Measurements from ENCODE around the gene RAP1B. TPM values are rescaled to one million over a fixed set of nuclear protein-coding genes. Genes with fewer than 3 reads are reported as not detected.
A peak's percentile ranks its signal among the peaks of the same experiment; 100 is the strongest.

The RAP1B gene
- total and polyA plus RNA-seq, 2 of the 4 experiments (the other 2 are of a cell fraction): 159 to 200 TPM

DNA sequence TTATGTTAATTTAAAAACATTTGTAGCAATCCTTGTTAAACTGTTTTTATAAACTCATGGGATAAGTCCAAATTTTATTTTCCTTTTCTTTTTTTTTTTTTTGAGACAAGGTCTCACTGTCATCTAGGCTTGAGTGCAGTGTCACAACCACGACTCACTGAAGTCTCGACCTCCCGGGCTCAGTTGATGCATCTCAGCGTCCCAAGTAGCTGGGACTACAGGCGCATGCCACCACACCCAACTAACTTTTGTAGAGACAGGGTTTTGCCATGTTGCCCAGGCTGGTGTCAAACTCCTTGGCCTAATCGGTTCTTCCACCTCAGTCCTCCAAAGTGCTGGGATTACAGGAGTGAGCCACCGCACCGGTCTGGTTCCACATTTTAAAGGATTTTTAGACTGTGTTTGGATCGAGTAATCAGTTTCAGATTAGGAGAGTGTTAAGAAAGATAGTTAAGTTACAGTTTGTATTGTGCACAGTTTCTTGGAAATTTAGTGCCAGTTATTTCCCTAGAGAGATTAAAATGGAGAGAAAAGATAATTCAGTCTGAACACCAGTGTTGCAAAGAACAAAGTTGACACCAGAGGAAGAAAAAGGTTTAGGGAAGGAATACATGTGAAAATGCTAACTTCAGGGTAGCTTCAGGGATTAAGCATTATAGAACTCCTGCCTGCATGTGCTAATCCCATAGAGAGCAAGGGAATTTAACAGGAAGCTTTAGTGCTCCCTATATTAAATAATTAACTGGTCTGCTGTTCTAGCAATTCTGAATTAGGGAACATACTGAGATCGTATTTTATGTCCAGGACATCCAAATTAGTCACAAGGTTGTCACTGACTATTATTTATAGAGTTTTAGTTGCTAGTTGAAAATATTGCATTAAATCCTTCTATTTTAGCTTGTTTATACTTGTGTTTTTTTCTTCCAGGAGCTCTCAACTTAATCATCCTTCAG lies 10.1 kb downstream of the RAP1B start:
- H3K4me1 ChIP-seq (ENCODE audit: control insufficient read depth, insufficient read depth, low read length): peaks cover 20% of the 10 kb centered on the region
- no peak for ATAC-seq (ENCODE audit: low read depth)
- no TSS peak for BruUV-seq (replicated peaks)
- H3K9ac ChIP-seq (ENCODE audit: low read depth, low read length): no peak overlapping the region
- no peaks in the 10 kb centered on the region for H3K9me3 ChIP-seq (ENCODE audit: control insufficient read depth, insufficient read depth, low read length)
- no peak overlapping the region for H2BK20ac ChIP-seq (ENCODE audit: low read depth, low read length)
- H3K79me1 ChIP-seq (ENCODE audit: low read depth in 1 of 2, low read length in 2 of 2): peaks cover 0 to 37% of the 10 kb centered on the region in 2 experiments; a peak in 2 of 4 replicates
- H3K23ac ChIP-seq (ENCODE audit: low read depth, low read length): no peak overlapping the region
- no peak for DNase-seq
- H3K4me3 ChIP-seq (ENCODE audit: insufficient read depth, low read depth, low read length): no peak overlapping the region
- intact Hi-C loops (cut with micrococcal nuclease) (no loop called here), dilution Hi-C loops (cut with HindIII; ENCODE audit: low sequenced_read_pairs, unreplicated experiment) (no loop called here), in situ Hi-C loops (cut with MboI; ENCODE audit: low sequenced_read_pairs) (no loop called here)
- H2BK15ac ChIP-seq (ENCODE audit: low read depth, low read length): no peak overlapping the region
- H2BK120ac ChIP-seq (ENCODE audit: low read depth, low read length): no peak overlapping the region
- peaks cover 13% of the 10 kb centered on the region for H3K9me1 ChIP-seq (ENCODE audit: insufficient read depth, low read length)
- no peak overlapping the region for H2BK5ac ChIP-seq (ENCODE audit: low read depth, low read length, poor library complexity, severe bottlenecking)
- H3K4me2 ChIP-seq (ENCODE audit: low read depth, low read length): peak overlapping the region; percentile 29; the same call in 1 of the 2 replicates
- ChIA-PET CTCF (interaction anchor here (0.8 to 1.6 kb wide), 2 partner anchors 9 to 30 kb away, joined by 3 read pairs; no protein-coding TSS in a partner anchor), POLR2A (ENCODE audit: unreplicated experiment) (interaction anchor here (0.6 to 1.1 kb wide), 3 partner anchors 11 to 195 kb away, joined by 3 to 4 read pairs (median 3); no protein-coding TSS in a partner anchor)
- H3K4ac ChIP-seq (ENCODE audit: low read depth, low read length): no peak overlapping the region
- no peak overlapping the region for H3K18ac ChIP-seq (ENCODE audit: low read depth, low read length)
- no peak overlapping the region for H4K8ac ChIP-seq (ENCODE audit: low read depth in 2 of 2, low read length in 2 of 2)
- H3K14ac ChIP-seq (replicated peaks; ENCODE audit: low read depth, low read length): no peak overlapping the region; the same call in 1 of the 2 replicates
- H2AFZ ChIP-seq (replicated peaks; ENCODE audit: low read length, poor library complexity): no peak overlapping the region
- H2AK9ac ChIP-seq (replicated peaks; ENCODE audit: low read depth, low read length, poor library complexity): no peak overlapping the region
- no peak overlapping the region for H4K5ac ChIP-seq (ENCODE audit: low read depth, low read length)
- H3K27ac ChIP-seq (ENCODE audit: insufficient read depth, low read length): no peak overlapping the region
- no peaks in the 10 kb centered on the region for H3K27me3 ChIP-seq (ENCODE audit: control insufficient read depth, insufficient read depth, low read length)
- H3K36me3 ChIP-seq (ENCODE audit: control insufficient read depth, insufficient read depth, low read length): 0 out of 2 replicates have a peak, but pooled peaks cover 2% of the 10 kb centered on the region
- H2AK5ac ChIP-seq (ENCODE audit: low read depth, low read length): no peak overlapping the region
- WGBS, 2 experiments (ENCODE audit: extremely low coverage in 2 of 2, insufficient read length in 1 of 2): 90% methylated on average over 2 of the region's 10 CpGs; no CpG with 5 or more reads in 1 of the 2 experiments
- peaks cover 92% of the 10 kb centered on the region for H4K20me1 ChIP-seq (ENCODE audit: insufficient read depth, low read length)
- H3K56ac ChIP-seq (ENCODE audit: extremely low read depth, insufficient read depth, low read length): no peak overlapping the region
- no peak overlapping the region for H4K91ac ChIP-seq (ENCODE audit: insufficient read depth, low read depth, low read length)
- TF ChIP-seq MAFK (IDR thresholded peaks at IDR 0.05; ENCODE audit: low read depth, low read length) (no peak), SMC3 (IDR thresholded peaks at IDR 0.05; ENCODE audit: low read depth, low read length) (no peak), POLR2A (IDR thresholded peaks at IDR 0.05; ENCODE audit: low read depth, low read length) (no peak), RCOR1 (IDR thresholded peaks at IDR 0.05; ENCODE audit: insufficient replicate concordance, low read length) (no peak), MXI1 (IDR thresholded peaks at IDR 0.05; ENCODE audit: borderline replicate concordance, low read depth, low read length) (no peak), NFE2L2 (IDR thresholded peaks at IDR 0.05; ENCODE audit: low read depth, low read length) (no peak), CTCF (conservative IDR thresholded peaks at IDR 0.05; ENCODE audit: low read depth, low read length) (no peak), CHD1 (IDR thresholded peaks at IDR 0.05; ENCODE audit: low read depth, low read length) (no peak), BHLHE40 (IDR thresholded peaks at IDR 0.05; ENCODE audit: low read depth, low read length) (no peak), USF2 (IDR thresholded peaks at IDR 0.05; ENCODE audit: low read depth, low read length) (no peak), MAZ (IDR thresholded peaks at IDR 0.05; ENCODE audit: borderline replicate concordance, low read depth, low read length) (no peak), RAD21 (IDR thresholded peaks at IDR 0.05; ENCODE audit: low read length) (no peak)
- TF ChIP-seq, protein P1, sequence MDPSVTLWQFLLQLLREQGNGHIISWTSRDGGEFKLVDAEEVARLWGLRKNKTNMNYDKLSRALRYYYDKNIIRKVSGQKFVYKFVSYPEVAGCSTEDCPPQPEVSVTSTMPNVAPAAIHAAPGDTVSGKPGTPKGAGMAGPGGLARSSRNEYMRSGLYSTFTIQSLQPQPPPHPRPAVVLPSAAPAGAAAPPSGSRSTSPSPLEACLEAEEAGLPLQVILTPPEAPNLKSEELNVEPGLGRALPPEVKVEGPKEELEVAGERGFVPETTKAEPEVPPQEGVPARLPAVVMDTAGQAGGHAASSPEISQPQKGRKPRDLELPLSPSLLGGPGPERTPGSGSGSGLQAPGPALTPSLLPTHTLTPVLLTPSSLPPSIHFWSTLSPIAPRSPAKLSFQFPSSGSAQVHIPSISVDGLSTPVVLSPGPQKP (IDR thresholded peaks at IDR 0.05; ENCODE audit: borderline replicate concordance, low read depth, low read length): no peak

All from IMR-90 (cell line).